Astrocyte (in vitro differentiated cells and primary cell): ENCODE data around the gene ZNF543.

Experiments
- EZH2 ChIP-seq: IDR thresholded peaks from 2 replicates; pipeline ENCODE4 v1.6.1; 2012; ENCODE audit warnings: mild to moderate bottlenecking, low read length, inconsistent platforms; ENCODE audit not compliant: insufficient read depth
- TF ChIP-seq, protein P1 (sequence below): IDR thresholded peaks from 2 replicates; pipeline ENCODE4 v1.5.1; 2011; ENCODE audit warnings: low read depth, mild to moderate bottlenecking, inconsistent platforms, low read length, moderate library complexity; ENCODE audit not compliant: insufficient read depth

DNA sequence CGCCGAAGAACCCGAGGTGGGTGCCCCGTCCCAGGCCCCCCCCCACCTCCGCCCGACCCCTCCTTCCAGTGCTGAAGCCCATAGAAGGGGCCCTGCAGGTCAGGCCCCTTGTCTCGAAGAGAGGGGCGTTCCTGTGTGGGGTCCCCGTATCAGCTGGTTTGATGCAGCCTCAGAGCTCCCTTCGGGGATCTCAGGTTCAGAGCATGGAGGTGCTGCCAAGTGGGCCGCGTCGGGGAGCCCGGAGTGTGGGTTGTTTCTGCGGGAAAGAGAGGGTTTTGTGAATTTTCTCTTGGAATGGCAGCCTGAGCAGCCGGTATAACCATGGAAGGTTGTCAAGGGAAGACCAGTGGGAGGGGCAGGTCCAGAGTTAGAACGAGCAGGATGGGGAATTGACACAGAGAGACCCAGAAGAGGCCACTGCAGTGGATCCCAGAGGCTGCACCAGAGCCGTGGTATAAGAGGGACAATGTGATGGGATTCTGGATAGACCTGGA, 43.5 kb downstream of the ZNF543 start:
- TF ChIP-seq, protein P1, sequence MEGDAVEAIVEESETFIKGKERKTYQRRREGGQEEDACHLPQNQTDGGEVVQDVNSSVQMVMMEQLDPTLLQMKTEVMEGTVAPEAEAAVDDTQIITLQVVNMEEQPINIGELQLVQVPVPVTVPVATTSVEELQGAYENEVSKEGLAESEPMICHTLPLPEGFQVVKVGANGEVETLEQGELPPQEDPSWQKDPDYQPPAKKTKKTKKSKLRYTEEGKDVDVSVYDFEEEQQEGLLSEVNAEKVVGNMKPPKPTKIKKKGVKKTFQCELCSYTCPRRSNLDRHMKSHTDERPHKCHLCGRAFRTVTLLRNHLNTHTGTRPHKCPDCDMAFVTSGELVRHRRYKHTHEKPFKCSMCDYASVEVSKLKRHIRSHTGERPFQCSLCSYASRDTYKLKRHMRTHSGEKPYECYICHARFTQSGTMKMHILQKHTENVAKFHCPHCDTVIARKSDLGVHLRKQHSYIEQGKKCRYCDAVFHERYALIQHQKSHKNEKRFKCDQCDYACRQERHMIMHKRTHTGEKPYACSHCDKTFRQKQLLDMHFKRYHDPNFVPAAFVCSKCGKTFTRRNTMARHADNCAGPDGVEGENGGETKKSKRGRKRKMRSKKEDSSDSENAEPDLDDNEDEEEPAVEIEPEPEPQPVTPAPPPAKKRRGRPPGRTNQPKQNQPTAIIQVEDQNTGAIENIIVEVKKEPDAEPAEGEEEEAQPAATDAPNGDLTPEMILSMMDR: no peak
- TF ChIP-seq EZH2: no peak
